ENCODE measurements around the gene HIRA.
A peak's percentile ranks its signal among the peaks of the same experiment; 100 is the strongest.
"Not testable (repeated sequence)": the region's sequence is repeated elsewhere in the genome, so short reads cannot be mapped to it uniquely, and the experiment has no call there.

Gene HIRA

GRCh38 chr22:19445279-19445982, 13.9 kb upstream of the HIRA start:
- not testable (repeated sequence) for DNase-seq (ENCODE audit: low read depth, low spot score); H3K27ac ChIP-seq

GRCh38 chr22:19443544-19444211, 12.1 kb upstream of the HIRA start:
- DNase-seq (ENCODE audit: low read depth, low spot score) = no peak
- H3K27ac ChIP-seq = no peak overlapping the region

GRCh38 chr22:19442166-19442565, 10.6 kb upstream of the HIRA start:
- DNase-seq (ENCODE audit: low read depth, low spot score) = no peak
- H3K27ac ChIP-seq = no peak overlapping the region

- no peak overlapping the region for H3K27ac ChIP-seq
These were observed 9.1 kb upstream of the HIRA start for GRCh38 chr22:19440411-19441195.

GRCh38 chr22:19438298-19438697, 6.8 kb upstream of the HIRA start:
- H3K27ac ChIP-seq = no peak overlapping the region
- DNase-seq (ENCODE audit: low read depth, low spot score) = no peak

More at GRCh38 chr22:19440411-19441195, 9.1 kb upstream of the HIRA start:
- no peak for DNase-seq (ENCODE audit: low read depth, low spot score)

- not testable (repeated sequence) for H3K27ac ChIP-seq; DNase-seq (ENCODE audit: low read depth, low spot score)
These were observed 5.1 kb upstream of the HIRA start for GRCh38 chr22:19436444-19437161.

- no peak for DNase-seq (ENCODE audit: low read depth, low spot score)
- H3K27ac ChIP-seq = no peak overlapping the region
These were observed 3.5 kb upstream of the HIRA start for GRCh38 chr22:19434829-19435580.

GRCh38 chr22:19434401-19434800, 2.9 kb upstream of the HIRA start:
- H3K27ac ChIP-seq = no peak overlapping the region
- no peak for DNase-seq (ENCODE audit: low read depth, low spot score)

GRCh38 chr22:19432133-19432851, 759 bp upstream of the HIRA start, which contains the start of gene MRPL40:
TSS of gene MRPL40 (plus strand) at chr22:19432545. CDS start at chr22:19432555, 10 bp downstream.
- H3K27ac ChIP-seq = peak within 1 kb of the TSS; percentile 94
- DNase-seq (ENCODE audit: low read depth, low spot score) = peak; percentile 56

GRCh38 chr22:19430890-19431541, 517 bp downstream of the HIRA start:
- no peak for DNase-seq (ENCODE audit: low read depth, low spot score)

GRCh38 chr22:19429950-19430889, 1.3 kb downstream of the HIRA start:
- no peak for DNase-seq (ENCODE audit: low read depth, low spot score)
- H3K27ac ChIP-seq = peak overlapping the region; percentile 94

More at GRCh38 chr22:19430890-19431541, 517 bp downstream of the HIRA start:
- H3K27ac ChIP-seq = peak overlapping the region; percentile 94

GRCh38 chr22:19424186-19424500, 7.4 kb downstream of the HIRA start:
- no peak overlapping the region for H3K27ac ChIP-seq
- no peak for DNase-seq (ENCODE audit: low read depth, low spot score)

GRCh38 chr22:19422440-19423301, 8.9 kb downstream of the HIRA start:
- no peak overlapping the region for H3K27ac ChIP-seq
- DNase-seq (ENCODE audit: low read depth, low spot score) = no peak

- no peak overlapping the region for H3K27ac ChIP-seq
These were observed 11.2 kb downstream of the HIRA start for GRCh38 chr22:19420321-19420720.

GRCh38 chr22:19419464-19420178, 11.9 kb downstream of the HIRA start:
- no peak overlapping the region for H3K27ac ChIP-seq
- DNase-seq (ENCODE audit: low read depth, low spot score) = no peak

More at GRCh38 chr22:19420321-19420720, 11.2 kb downstream of the HIRA start:
- DNase-seq (ENCODE audit: low read depth, low spot score) = no peak

GRCh38 chr22:19419086-19419463, 12.5 kb downstream of the HIRA start:
- no peak for DNase-seq (ENCODE audit: low read depth, low spot score)
- no peak overlapping the region for H3K27ac ChIP-seq
